Esophagus squamous epithelium (tissue), 5 donors: Measurements from ENCODE around the gene CPN2. TPM values are rescaled to one million over a fixed set of nuclear protein-coding genes. Genes with fewer than 3 reads are reported as not detected.

Experiments used
- DNase-seq: peaks from one replicate; lab custom pipeline; 2025; lab: John Stamatoyannopoulos, UW
- H3K27ac ChIP-seq, 4 donors: fragments of 200-600 bp; sonication (generic); one replicate each; pipeline ENCODE4 v1.5.1; 2016 to 2019; ENCODE audit warnings: mild to moderate bottlenecking in 1 of 4
- H3K27me3 ChIP-seq, 4 donors: fragments of 200-600 bp; sonication (generic); 1 replicate in 3 of 4; 2 replicates in 1 of 4; pipeline versions ENCODE4 v1.5.1 to v1.6.0; 2017 to 2021; ENCODE audit warnings: antibody characterized with exemption in 1 of 4
- H3K36me3 ChIP-seq, 3 donors: fragments of 200-600 bp; sonication (generic); one replicate each; pipeline ENCODE4 v1.5.1; 2016 to 2019
- H3K4me1 ChIP-seq, 3 donors: fragments of 200-600 bp; sonication (generic); one replicate each; pipeline ENCODE4 v1.5.1; 2017 to 2019
- H3K4me3 ChIP-seq, 4 donors: fragments of 200-600 bp; sonication (generic); 1 replicate in 3 of 4; 2 replicates in 1 of 4; pipeline ENCODE4 v1.5.1; 2016 to 2019; ENCODE audit warnings: mild to moderate bottlenecking in 2 of 4, moderate library complexity in 1 of 4
- H3K9me3 ChIP-seq, 3 donors: fragments of 200-600 bp; sonication (generic); one replicate each; pipeline ENCODE4 v1.5.1; 2016 to 2019
- CTCF ChIP-seq, 6 experiments: fragments of 450-650 bp in 4 of 6; fragments of 200-600 bp in 2 of 6; sonication (generic) in 2 of 6; IDR thresholded peaks; one replicate each; pipeline ENCODE4 v1.5.1; 2016 to 2019; ENCODE audit warnings: antibody characterized with exemption in 6 of 6, mild to moderate bottlenecking in 4 of 6, moderate library complexity in 4 of 6
- POLR2A ChIP-seq, 4 donors: fragments of 450-650 bp; IDR thresholded peaks; one replicate each; pipeline ENCODE4 v1.6.1; 2017; ENCODE audit warnings: antibody characterized with exemption in 4 of 4, mild to moderate bottlenecking in 4 of 4, moderate library complexity in 3 of 4
- WGBS, 2 donors: methylation state at CpG; one replicate each; pipeline ENCODE4 v1.1.5; 2018; 5-methylcytosine and 5-hydroxymethylcytosine counted together
- intact Hi-C: fragments of 100-400 bp; cut with DNase I; formaldehyde crosslinking; loops from one replicate; pipeline ENCODE4 v1.15.0; 2022
- total RNA-seq, 4 donors: library from RNA; depleted of rRNA; stranded (reverse); fragments of >200 nt; gene quantifications; one replicate each; pipeline ENCODE4 v1.1.0, GENCODE V29; 2016
- donor health status: DM: yes; HTN: yes; CAD: no.

The CPN2 gene
- total RNA-seq, 4 donors from 2014 or later, result not detected

GRCh38 chr3:194392576-194392975, 41.4 kb upstream of the CPN2 start:
- H3K36me3 ChIP-seq, result no peaks in the 10 kb centered on the region
- no peak for DNase-seq
- WGBS, 2 donors, result 82 to 89% methylated on average over 7 of the region's 7 CpGs
- no peak overlapping the region for H3K4me3 ChIP-seq
- peaks cover 0 to 10% (median 0%) of the 10 kb centered on the region in 3 donors for H3K9me3 ChIP-seq
- no peak overlapping the region for H3K27ac ChIP-seq
- TF ChIP-seq POLR2A (IDR thresholded peaks at IDR 0.05) (no peak), CTCF (IDR thresholded peaks at IDR 0.05) (no peak)
- peaks cover 7 to 23% (median 16%) of the 10 kb centered on the region in 3 donors for H3K4me1 ChIP-seq
- peaks cover 0 to 49% (median 0%) of the 10 kb centered on the region in 4 donors for H3K27me3 ChIP-seq
- intact Hi-C loops, result no loop called here

DNA sequence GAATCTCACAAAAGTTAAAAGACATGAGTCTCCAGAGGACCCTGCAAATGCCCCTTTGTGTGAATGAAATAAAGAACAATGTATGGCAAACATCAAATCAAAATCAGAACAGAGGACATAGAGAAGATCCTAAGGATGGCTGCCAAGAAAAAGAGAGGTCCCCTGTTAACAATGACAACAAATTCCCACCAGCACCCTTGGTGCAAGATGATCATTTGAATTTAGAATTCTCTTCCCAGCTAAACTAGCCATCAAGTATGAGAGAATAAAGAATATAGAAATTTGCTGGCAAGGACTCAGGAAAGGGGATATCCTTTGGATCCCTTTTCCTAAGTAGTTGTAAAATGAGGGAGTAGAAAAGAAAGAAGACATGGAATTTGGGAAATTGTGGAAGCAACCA, 39.7 kb upstream of the CPN2 start:
- H3K27ac ChIP-seq, result no peak overlapping the region
- intact Hi-C loops, result no loop called here
- H3K4me3 ChIP-seq, result no peak overlapping the region
- H3K36me3 ChIP-seq, result no peaks in the 10 kb centered on the region
- TF ChIP-seq POLR2A (IDR thresholded peaks at IDR 0.05) (no peak), CTCF (IDR thresholded peaks at IDR 0.05) (no peak)
- H3K27me3 ChIP-seq, result peaks cover 0 to 37% (median 0%) of the 10 kb centered on the region in 4 donors
- DNase-seq, result no peak
- peaks cover 0 to 10% (median 0%) of the 10 kb centered on the region in 3 donors for H3K9me3 ChIP-seq
- peaks cover 0 to 6% (median 0%) of the 10 kb centered on the region in 3 donors for H3K4me1 ChIP-seq

GRCh38 chr3:194389269-194389668, 38.1 kb upstream of the CPN2 start:
- H3K4me1 ChIP-seq, result no peaks in the 10 kb centered on the region
- TF ChIP-seq CTCF (IDR thresholded peaks at IDR 0.05), result no peak
- TF ChIP-seq POLR2A (IDR thresholded peaks at IDR 0.05), result no peak
- peaks cover 0 to 10% (median 0%) of the 10 kb centered on the region in 3 donors for H3K9me3 ChIP-seq
- no peak for DNase-seq
- H3K27me3 ChIP-seq, result peaks cover 0 to 42% (median 0%) of the 10 kb centered on the region in 4 donors
- 86 to 91% methylated on average over 7 to 8 of the region's 8 CpGs for WGBS, 2 donors
- no peak overlapping the region for H3K27ac ChIP-seq
- intact Hi-C loops, result no loop called here
- no peak overlapping the region for H3K4me3 ChIP-seq
- no peaks in the 10 kb centered on the region for H3K36me3 ChIP-seq

- TF ChIP-seq CTCF (IDR thresholded peaks at IDR 0.05), result no peak
- TF ChIP-seq POLR2A (IDR thresholded peaks at IDR 0.05), result no peak
- H3K36me3 ChIP-seq, result no peaks in the 10 kb centered on the region
- H3K4me1 ChIP-seq, result no peaks in the 10 kb centered on the region
- no peak overlapping the region for H3K4me3 ChIP-seq
- H3K27ac ChIP-seq, result no peak overlapping the region
- H3K9me3 ChIP-seq, result peaks cover 0 to 10% (median 0%) of the 10 kb centered on the region in 3 donors
- WGBS, 2 donors, result 83 to 89% methylated on average over 7 to 8 of the region's 8 CpGs
- intact Hi-C loops, result no loop called here
- H3K27me3 ChIP-seq, result peaks cover 0 to 47% (median 0%) of the 10 kb centered on the region in 4 donors
- DNase-seq, result no peak
Observed at GRCh38 chr3:194387926-194388418, 36.8 kb upstream of the CPN2 start.

DNA sequence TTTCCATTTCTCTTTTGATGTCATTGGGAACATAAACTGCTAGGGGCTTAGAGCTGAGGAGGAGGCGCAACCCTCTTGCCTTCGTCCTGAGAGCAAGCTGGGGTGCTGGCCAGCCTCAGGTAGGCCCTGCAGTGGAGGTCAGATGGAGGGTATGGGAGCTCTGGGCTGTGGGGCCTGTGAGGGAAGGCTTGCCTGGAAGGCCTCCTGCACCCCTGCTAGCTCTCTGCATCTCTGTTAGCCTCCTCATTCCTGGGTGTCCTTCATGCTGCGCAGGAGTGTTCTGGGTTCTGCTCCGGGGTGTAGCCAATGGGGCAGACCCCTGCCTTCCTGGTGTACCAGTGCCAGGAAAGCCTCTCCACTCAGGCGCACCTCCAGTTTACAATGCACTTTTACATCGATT, 36.1 kb upstream of the CPN2 start:
- DNase-seq, result no peak
- H3K27me3 ChIP-seq, result peaks cover 0 to 43% (median 0%) of the 10 kb centered on the region in 4 donors
- no peaks in the 10 kb centered on the region for H3K36me3 ChIP-seq
- no peaks in the 10 kb centered on the region for H3K4me1 ChIP-seq
- intact Hi-C loops, result no loop called here
- no peak overlapping the region for H3K27ac ChIP-seq
- WGBS, 2 donors, result 92 to 100% methylated on average over 4 to 5 of the region's 6 CpGs
- no peak overlapping the region for H3K4me3 ChIP-seq
- TF ChIP-seq CTCF (IDR thresholded peaks at IDR 0.05), result no peak
- no peak for TF ChIP-seq POLR2A (IDR thresholded peaks at IDR 0.05)
- peaks cover 0 to 10% (median 0%) of the 10 kb centered on the region in 3 donors for H3K9me3 ChIP-seq
